GM15510 (cell line): Measurements from ENCODE around the gene HNRNPU.

Experiments
- POLR2A ChIP-seq: IDR thresholded peaks from 3 replicates; pipeline ENCODE4 v1.6.1; 2011; ENCODE audit warnings: borderline replicate concordance; ENCODE audit not compliant: insufficient read length; ENCODE audit errors: extremely low read depth

The HNRNPU gene

DNA sequence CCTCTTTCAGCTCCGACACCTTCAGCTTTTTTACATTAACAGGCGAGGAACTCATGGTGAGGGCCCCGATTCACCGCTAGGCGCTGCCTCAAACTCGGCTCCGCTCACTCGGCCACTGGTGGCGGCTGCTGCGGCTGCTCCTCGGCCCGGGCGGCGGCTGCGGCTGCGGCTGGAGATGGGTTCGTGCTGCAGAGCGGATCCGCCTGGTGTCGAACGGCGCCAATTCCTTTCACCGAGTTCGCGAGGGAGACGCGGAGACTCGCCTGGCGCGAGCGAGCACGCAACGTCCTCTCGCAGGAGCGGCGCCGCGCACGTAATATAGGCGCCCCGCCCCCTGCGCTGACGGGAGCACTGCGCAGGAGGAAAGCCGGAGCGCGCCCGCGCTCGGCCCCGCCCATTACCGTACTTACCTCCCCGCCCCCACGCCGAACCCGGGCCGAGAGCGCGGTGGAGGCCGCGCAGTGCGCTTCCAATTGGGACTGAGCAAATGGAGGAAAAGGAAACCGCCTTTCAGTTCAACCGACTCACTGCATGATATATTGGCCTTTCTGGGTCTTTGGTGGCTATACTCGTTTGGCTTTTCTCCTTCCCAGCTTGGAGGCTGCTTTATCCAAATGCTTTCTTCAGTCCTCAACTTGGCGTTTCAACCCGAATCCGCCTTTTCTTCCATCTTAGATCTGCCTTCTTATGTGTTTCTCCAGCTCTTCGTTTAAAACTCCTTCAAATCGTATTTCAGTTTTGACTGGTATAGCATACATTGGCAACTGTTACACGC lies at the start of gene HNRNPU:
Gene HNRNPU, minus strand, starts transcription at position 291 of the 775 bp plus-strand sequence. Its CDS starts 236 bp downstream, at position 55.
- peak; percentile 96 for TF ChIP-seq POLR2A

DNA sequence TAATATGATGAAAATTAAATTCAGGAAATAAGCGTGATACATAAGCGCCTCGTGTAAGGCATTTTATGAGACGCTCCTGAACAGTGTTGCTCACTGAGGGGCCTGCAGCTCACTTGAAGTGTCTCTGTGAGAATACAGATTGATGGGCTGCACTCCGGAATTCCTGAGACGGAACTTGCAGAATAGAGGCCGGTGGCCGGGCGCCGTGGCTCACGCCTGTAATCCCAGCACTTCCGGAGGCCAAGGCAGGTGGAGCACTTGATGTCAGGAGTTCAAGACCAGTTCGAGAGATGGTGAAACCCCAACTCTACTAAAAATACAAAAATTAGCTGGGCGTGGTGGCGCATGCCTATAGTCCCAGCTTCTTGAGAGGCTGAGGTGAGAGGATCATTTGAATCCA lies 49.5 kb upstream of the HNRNPU start:
- TF ChIP-seq POLR2A = no peak

DNA sequence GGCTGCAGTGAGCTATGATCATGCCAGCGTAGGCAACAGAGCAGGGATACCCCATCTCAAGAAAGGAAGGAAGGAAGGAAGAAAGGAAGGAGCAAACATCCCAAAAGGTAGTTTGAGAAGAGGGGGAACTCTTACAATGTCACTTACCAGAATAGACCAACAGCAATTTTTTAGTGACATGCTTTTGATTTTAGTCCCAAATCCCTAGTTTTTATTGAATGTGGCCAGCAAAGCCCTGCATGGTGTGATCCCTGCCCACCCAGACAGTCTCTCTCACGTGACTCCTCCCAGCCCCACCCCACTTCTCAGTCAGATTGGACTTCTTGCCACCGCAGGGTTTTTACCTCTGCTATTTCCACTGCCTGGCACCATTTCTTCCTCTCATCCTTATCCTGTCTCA lies 39.8 kb upstream of the HNRNPU start:
- no peak for TF ChIP-seq POLR2A

DNA sequence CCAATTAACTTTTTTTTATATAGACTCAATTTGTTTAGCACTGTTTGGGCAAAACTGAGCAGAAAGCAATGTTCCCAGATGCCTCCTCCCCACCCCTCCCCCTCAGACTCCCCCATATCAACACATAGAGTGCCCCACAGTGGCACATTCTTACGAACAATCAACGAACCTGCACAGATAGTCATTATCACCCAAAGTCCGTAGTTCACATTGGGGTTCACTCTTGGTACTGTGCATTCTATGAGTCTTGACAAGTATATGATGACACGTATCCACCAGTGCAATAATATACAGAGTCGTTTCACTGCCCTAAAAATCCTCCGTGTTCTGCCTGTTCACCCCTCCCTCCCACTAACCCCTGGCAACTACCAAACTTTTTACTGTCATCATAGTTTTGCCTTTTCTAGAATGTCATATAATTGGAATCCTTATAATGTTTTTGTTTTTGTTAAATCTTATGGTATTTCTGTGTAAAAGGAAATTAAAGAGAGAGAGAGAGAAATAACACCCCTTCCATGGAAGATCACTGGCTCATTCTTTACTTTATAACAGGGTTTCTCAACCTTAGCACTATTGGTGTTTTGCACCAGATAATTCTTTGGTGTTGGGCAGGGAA lies 37.2 kb upstream of the HNRNPU start:
- no peak for TF ChIP-seq POLR2A

DNA sequence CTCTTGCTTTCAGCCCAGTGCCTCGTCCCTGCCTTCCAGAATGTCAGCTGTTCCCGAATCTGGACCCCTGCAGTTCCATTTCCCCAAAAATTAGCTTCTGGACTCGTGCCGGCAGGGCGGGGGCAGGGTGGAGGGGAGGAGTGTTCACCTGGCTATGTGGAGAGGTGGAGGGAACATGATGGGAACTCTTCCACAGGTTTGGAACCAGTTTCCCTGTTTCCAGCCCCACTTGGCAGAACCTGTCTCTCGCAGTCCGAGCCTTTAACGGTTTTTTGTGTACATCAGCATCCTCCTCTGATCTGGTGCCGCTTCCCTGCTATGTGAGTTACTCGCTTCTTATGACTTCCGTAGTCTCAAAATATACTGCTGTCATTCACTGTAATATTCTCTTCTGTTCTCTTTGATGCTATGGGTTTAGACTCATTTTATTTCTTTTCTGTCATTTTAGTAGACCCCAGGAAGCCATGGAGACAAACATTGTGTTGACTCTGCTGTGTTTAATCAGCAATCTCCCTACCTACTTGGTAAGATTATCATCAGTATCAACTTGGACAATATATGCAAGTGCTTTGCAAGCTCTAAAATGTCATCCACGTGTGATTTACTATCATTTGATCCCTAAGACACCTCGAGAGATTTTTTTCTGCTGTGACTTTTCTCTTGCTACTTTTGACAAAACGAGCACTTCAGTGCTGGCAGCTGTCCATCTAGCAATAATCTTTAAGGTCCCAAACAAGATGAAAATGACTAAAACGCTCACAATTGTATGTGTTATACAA lies 33.3 kb upstream of the HNRNPU start:
- no peak for TF ChIP-seq POLR2A

DNA sequence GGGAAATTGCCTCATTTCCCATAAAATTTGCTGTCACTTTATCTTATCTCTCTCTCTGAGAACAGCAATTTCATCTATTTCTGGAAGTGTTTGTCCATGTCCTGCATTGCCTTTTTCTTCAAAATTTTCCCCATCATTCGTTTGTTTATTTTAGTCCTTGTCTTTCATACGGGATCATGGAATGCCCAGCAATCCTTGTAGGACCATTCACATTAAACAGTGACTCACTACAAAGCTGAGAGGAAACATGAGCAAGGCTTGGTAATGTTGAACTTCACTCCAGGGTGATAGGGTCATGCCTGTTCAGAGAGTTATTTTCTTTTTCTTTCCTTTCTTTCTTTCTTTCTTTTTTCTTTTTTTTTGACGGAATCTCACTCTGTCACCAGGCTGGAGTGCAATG lies 32.2 kb upstream of the HNRNPU start:
- no peak for TF ChIP-seq POLR2A

DNA sequence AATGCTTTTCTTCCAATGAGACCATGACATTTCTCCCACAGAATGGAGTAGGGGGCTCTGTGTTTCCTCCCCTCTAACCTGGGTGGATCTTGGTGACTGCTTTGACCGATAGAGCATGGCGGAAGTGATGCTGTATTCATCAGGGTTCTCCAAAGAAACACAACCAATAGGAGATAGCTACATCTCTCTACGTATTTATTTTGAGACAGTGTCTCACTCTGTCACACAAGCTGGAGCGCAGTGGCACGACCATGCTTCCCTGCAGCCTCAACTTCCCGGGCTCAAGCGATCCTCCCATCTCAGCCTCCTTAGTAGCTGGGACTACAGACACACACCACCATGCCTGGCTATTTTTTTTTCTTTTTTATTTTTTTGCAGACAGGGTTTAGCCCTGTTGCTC lies 29.5 kb upstream of the HNRNPU start:
- TF ChIP-seq POLR2A = no peak

DNA sequence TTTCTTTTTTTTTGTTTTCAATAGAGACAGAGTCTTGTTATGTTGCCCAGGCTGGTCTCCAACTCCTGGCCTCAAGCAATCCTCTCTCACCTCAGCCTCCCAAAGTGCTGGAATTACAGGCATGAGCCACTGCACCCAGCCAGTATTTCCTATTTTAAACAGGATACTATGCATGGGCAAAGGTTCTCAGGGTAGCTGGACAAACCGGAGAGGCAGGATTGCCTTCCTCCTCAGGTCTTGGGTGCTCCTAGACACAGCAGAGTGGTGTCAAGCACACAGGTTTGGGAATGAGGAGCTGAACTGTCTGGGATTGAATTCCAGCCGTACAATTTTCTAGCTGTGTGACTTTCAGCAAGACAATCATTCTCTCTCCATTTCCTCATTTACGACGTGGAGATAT lies 22.9 kb upstream of the HNRNPU start:
- TF ChIP-seq POLR2A = no peak

DNA sequence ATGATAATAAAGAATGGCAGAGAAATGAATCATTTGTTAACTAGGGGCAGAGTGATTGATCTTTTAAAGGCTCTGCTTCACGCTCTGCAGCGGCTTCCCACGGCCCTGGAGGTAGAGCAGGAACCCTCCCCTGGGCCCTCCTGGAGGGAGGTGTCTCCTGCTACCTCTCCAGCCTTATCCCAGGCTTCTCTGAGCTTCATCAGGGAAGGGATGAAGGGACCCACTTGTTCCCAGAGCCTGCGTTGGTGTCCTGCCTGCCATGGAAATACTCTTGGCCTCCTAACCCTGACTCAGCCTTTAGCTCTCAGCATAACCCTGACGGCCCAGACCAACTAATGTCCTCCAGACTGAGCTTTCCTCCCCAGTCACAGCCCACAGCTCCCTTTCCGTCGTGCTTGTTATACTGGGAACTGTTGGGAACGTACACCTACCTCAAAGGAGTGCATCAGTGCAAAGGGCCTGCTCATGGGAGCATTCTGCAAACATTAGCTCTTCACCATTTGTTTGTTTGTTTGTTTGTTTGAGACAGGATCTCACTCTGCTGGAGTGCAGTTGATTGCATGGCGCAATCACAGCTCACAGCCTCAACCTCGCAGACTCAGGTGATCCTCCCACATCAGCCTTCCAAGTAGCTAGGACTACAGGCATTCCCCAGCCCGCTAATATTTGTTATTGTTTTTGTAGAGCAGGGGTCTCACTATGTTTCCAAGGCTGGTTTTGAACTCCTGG lies 17.4 kb upstream of the HNRNPU start:
- TF ChIP-seq POLR2A = no peak

DNA sequence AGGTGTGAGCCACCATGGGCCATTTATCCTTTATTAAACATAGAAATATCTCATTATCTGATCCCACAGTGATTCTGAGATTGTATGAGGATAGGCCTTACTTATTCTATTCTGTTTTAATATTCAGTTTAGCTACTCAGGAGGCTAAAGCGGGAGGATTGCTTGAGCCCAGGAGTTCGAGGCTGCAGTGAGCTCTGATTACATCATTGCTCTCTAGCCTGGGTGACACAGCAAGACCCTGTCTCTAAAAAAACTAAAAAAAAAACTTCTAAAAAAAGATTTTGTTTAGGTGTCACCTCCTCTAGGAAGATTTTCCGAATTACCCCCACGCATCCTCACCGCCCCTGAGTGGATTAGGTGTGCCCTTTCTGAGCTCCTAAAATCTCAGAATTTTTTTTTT lies 14.3 kb upstream of the HNRNPU start:
- no peak for TF ChIP-seq POLR2A

DNA sequence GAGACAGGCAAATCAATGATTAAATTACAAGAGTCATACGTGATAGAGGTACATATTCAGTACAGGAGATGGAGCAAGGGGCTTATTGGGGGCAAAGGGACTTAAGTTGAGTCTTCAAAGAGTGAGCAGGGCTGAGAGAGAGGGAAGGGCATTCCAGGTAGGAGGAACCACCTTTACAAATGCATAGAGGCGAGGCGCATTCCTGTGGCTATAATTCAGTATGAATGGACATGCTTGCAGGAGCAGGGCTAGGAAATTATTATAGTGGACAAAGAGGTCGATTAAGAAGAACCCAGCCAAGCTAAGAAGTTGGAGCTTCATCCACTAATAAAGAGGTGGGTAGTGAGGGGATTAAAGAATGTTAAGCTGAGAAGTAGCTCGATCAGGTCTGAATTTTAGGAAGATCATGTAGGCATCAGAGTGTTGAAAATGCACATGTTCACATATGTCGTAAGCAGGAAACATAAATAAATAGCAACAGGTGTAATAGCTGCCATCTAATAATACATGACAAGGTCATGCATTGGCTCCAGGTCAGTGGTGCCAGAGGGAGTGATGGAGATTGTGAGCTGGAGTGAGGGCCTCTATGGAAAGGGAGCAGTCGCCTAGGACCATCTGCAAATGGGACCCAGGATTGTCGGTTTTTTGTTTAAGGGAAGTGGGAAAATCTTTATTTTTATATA lies 12.0 kb upstream of the HNRNPU start:
- TF ChIP-seq POLR2A = no peak

DNA sequence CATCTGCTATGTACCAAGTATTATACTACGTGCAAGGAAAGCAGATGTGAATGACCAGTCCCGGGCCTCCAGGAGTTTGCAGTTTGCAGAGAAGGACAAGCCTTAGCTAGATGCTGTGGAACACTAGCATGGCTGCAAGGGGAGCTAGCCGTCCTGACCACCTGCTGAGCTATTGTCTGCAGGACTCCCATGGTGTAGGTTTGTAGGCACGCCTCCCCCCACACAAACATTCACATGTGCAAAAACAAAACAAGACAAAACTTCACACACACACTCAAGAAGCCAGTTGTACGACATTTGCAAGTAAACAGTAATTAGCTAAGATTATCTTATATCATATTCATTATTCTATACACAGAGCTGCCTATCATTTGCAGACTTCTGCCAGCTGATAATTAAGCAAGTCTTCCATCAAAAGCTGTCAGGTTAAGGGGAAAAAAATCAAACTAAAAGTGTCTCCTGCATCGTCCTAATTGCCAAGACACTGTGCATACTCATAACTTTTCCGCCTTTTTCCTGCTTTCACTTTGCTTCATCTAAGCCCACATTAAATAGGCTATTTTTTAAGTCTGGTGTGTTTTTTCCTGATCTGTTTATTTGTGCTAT lies 10.7 kb upstream of the HNRNPU start:
- no peak for TF ChIP-seq POLR2A

DNA sequence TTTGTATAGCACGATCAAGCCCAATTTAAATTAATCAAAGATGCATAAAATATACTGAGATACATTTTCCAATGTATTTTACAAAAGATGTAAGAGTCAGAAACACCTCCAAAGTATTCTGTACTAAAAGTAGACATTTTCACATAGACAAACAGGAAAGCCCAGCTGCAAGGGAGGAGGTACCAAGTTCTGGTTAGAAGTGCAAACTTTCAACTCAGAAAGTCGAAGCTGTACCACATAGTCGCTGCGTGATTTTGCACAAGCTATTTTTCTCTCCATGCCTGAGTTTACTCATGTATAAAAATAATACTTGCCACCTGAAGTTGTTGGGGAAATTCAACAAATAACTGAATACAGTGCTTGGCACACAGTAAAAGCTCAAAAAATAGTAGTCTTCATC lies 5.6 kb upstream of the HNRNPU start:
- no peak for TF ChIP-seq POLR2A

DNA sequence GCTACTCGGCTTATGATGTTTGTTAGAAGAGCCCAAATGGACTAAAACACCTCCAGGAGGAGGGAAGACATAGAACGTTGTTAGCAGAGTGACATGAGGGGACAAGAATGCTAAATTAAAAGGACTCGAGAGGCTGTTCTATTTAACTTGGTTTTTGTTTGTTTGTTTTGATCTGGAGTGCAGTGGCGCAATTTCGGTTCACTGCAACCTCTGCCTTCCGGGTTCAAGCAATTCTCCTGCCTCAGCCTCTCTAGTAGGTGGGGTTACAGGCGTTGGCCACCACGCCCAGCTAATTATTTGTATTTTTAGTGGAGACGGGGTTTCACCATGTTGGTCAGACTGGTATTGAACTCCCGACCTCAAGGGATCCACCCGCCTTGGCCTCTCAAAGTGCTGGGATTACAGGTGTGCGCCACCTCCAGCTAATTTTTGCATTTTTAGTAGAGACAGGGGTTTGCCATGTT lies 5.1 kb upstream of the HNRNPU start:
- no peak for TF ChIP-seq POLR2A

DNA sequence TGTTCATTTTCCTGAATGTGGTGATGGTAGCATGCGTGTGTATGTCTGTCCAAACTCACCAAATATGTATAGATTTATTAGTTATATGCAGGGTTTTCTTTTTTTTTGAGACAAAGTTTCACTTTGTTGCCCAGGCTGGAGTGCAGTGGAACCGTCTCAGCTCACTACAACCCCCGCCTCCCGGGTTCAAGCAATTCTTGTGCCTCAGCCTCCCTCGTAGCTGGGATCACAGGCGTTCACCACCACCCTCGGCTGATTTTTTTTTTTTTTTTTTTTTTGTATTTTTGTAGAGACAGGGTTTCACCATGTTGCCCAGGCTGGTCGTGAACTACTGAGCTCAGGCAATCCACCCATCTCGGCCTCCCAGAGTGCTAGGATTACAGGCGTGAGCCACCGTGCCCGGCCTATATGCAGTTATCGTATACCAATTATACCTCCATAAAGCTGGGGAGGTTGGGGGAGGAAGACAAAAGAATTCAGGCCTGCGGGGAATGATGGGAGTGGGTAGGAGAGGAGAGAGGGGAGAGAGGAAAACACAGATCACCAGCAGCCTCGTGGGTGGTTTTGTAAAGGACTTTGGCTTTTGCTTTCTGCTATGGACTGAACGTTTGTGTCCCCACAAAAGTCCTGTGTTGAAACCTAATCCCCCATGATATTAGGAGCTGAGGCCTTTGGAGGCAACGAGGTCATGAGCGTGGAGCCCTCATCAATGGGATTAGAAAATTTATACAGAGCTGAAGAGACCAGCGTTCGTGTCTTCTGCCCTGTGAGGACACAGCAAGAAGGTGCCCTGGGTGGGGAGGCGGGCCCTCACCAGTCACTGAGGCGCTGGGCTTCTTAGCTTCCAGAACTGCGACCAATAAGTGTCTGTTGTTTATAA lies 4.4 kb upstream of the HNRNPU start:
- no peak for TF ChIP-seq POLR2A
